OCI-LY1 (cell line): ENCODE measurements around the gene SRRD.

Experiments
- EZH2 ChIP-seq: fragments of 200-600 bp; sonication (generic), shearing (Covaris generic); IDR thresholded peaks from 2 replicates; pipeline ENCODE4 v1.8.0; 2017; ENCODE audit warnings: borderline replicate concordance, mixed run types, mild to moderate bottlenecking, antibody characterized with exemption, low read length, moderate library complexity, mixed read lengths
- TF ChIP-seq, protein P1 (sequence below): fragments of 200-600 bp; sonication (generic), shearing (Covaris generic); IDR thresholded peaks from 2 replicates; pipeline ENCODE4 v1.5.1; 2017; ENCODE audit warnings: mild to moderate bottlenecking, antibody characterized with exemption, low read length, moderate library complexity, mixed read lengths

DNA sequence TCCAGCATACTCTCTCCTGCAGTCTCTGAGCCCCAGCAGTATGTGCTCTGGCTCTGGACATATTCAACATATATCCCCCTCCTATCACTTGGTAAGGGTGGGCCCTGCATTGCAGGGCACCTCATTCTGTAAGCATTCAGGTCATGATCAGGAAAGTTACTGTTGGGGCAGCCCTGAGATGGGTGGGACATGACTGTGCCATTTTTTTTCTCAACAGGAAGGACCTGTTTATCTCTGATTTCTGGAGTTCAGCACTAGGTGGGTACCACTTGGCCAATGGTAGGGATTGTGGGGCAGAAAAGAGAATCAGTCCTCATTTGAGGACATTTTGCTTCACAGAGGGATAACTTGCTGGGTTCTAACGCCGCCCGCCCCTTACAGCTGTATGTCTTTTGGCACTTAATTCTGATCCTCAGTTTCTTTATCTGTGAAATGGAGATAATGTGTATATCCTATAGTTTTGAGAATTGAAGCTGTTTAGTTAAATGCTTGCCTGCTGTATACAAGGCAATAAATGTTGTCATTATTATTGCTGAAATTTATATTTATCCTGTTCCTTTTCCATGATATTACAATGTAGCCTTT lies 2.2 kb downstream of the SRRD start:
- no peak for TF ChIP-seq EZH2
- TF ChIP-seq, protein P1, sequence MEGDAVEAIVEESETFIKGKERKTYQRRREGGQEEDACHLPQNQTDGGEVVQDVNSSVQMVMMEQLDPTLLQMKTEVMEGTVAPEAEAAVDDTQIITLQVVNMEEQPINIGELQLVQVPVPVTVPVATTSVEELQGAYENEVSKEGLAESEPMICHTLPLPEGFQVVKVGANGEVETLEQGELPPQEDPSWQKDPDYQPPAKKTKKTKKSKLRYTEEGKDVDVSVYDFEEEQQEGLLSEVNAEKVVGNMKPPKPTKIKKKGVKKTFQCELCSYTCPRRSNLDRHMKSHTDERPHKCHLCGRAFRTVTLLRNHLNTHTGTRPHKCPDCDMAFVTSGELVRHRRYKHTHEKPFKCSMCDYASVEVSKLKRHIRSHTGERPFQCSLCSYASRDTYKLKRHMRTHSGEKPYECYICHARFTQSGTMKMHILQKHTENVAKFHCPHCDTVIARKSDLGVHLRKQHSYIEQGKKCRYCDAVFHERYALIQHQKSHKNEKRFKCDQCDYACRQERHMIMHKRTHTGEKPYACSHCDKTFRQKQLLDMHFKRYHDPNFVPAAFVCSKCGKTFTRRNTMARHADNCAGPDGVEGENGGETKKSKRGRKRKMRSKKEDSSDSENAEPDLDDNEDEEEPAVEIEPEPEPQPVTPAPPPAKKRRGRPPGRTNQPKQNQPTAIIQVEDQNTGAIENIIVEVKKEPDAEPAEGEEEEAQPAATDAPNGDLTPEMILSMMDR = no peak
